Measurements from ENCODE around the gene NXPE2. TPM values are rescaled to one million over a fixed set of nuclear protein-coding genes. Genes with fewer than 3 reads are reported as not detected.
A peak's percentile ranks its signal among the peaks of the same experiment; 100 is the strongest.

NXPE2 gene
- total RNA-seq, 1 donor from 2014 or later, result 0.19 TPM

DNA sequence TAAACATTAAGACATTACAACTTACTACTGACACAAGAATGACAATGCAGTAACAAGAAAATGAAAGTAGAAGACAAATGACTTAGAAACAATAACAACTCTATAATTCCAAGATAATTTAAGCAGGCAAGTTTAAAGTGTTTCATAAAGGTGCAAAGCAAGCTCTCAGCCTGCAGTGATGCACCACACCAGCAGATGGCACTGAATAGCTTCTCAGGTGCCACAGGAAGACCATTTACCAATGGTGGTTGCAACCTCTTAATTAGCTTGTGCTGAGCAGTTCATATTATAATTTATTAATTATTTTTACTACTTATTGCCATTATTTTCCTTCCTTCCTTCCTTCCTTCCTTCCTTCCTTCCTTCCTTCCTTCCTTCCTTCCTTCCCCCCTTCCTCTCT lies 60.6 kb downstream of the NXPE2 start:
- peak; percentile 13 for DNase-seq (ENCODE audit: low spot score, unreplicated experiment)
- Mint-ChIP-seq H3K9me3 (ENCODE audit: low read depth) (peaks cover 5% of the 10 kb centered on the region), H3K36me3 (ENCODE audit: insufficient read depth) (no peaks in the 10 kb centered on the region), H3K27me3 (peaks cover 5% of the 10 kb centered on the region), H3K4me3 (ENCODE audit: low read depth) (no peak overlapping the region), H3K4me1 (ENCODE audit: low read depth) (peaks cover 6% of the 10 kb centered on the region), H3K27ac (no peak overlapping the region)
- TF ChIP-seq, protein P1, sequence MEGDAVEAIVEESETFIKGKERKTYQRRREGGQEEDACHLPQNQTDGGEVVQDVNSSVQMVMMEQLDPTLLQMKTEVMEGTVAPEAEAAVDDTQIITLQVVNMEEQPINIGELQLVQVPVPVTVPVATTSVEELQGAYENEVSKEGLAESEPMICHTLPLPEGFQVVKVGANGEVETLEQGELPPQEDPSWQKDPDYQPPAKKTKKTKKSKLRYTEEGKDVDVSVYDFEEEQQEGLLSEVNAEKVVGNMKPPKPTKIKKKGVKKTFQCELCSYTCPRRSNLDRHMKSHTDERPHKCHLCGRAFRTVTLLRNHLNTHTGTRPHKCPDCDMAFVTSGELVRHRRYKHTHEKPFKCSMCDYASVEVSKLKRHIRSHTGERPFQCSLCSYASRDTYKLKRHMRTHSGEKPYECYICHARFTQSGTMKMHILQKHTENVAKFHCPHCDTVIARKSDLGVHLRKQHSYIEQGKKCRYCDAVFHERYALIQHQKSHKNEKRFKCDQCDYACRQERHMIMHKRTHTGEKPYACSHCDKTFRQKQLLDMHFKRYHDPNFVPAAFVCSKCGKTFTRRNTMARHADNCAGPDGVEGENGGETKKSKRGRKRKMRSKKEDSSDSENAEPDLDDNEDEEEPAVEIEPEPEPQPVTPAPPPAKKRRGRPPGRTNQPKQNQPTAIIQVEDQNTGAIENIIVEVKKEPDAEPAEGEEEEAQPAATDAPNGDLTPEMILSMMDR (IDR thresholded peaks at IDR 0.05; ENCODE audit: unreplicated experiment), result peak; percentile 80

DNA sequence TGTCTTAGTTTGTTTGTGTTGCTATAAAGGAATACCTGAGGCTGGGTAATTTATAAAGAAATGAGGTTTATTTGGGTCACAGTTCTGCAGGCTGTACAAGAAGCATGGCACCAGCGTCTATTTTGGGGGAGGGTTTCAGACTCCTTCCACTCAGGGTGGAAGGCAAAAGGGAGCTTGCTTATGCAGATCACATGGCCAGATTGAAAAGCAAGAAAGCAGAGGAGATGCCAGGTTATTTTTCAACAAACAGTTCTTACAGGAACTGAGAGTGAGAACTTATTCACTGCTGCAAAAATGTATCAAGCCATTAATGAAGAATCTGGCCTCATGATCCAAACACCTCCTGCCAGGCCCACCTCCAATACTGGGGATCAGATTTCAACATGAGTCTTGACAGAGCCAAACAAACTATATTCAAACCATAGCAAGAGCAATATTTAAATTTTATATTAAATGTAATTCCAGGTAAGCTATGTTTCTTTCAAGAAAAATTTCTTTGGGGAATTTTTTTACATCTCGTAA lies 66.9 kb downstream of the NXPE2 start:
- Mint-ChIP-seq H3K36me3 (ENCODE audit: insufficient read depth) (no peaks in the 10 kb centered on the region), H3K27me3 (peaks cover 11% of the 10 kb centered on the region), H3K4me3 (ENCODE audit: low read depth) (no peak overlapping the region), H3K9me3 (ENCODE audit: low read depth) (peaks cover 5% of the 10 kb centered on the region), H3K4me1 (ENCODE audit: low read depth) (no peaks in the 10 kb centered on the region), H3K27ac (no peak overlapping the region)
- no peak for DNase-seq (ENCODE audit: low spot score, unreplicated experiment)
- TF ChIP-seq, protein P1 (IDR thresholded peaks at IDR 0.05; ENCODE audit: unreplicated experiment), result no peak

DNA sequence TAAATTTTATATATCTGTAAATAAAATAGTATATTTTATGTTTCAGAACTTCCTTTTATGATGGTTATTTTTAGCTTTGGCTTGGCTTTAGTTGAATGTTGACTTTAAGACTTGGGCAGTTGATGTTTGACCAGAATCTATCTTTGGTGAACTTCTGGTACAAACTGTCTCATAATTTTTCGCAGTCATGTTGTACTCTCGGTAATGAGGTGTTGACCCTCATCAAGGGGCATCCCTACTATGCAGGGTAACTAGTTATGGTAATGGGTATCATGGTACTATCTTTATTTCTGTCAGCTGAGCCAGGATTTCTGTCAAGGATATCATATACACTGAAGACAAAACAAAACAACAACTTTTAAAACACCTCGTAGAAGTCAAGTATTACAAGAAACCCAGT lies 67.7 kb downstream of the NXPE2 start:
- Mint-ChIP-seq H3K27ac (no peak overlapping the region), H3K9me3 (ENCODE audit: low read depth) (peaks cover 5% of the 10 kb centered on the region), H3K4me3 (ENCODE audit: low read depth) (no peak overlapping the region), H3K27me3 (peaks cover 11% of the 10 kb centered on the region), H3K36me3 (ENCODE audit: insufficient read depth) (no peaks in the 10 kb centered on the region), H3K4me1 (ENCODE audit: low read depth) (no peaks in the 10 kb centered on the region)
- TF ChIP-seq, protein P1 (IDR thresholded peaks at IDR 0.05; ENCODE audit: unreplicated experiment), result no peak
- no peak for DNase-seq (ENCODE audit: low spot score, unreplicated experiment)

Other genes starting within 250 kb of the NXPE2 start
- 51.3 and 54.7 TPM in 2 replicates for gene REXO2, start 239.1 kb upstream of the NXPE2 start, total RNA-seq
- not detected in 2 replicates for gene NXPE1, start 118.6 kb upstream of the NXPE2 start, total RNA-seq
- gene NXPE4, start 82.7 kb upstream of the NXPE2 start, total RNA-seq, result not detected in 2 replicates